ENCODE measurements around the gene NAP1L3.
A peak's percentile ranks its signal among the peaks of the same experiment; 100 is the strongest.

Gene NAP1L3
- total RNA-seq, result 6.1 to 18.0 (median 7.2) reads per million in 3 donors

- DNase-seq, result peak; percentile 16 to 41 (median 21)
- H3K27me3 ChIP-seq (replicated peaks; ENCODE audit: control insufficient read depth, insufficient read depth, low read length, poor library complexity, severe bottlenecking), result no peaks in the 10 kb centered on the region
- H3K27ac ChIP-seq (ENCODE audit: insufficient read depth, low read length, poor library complexity, severe bottlenecking), result peak within 1 kb of the TSS; percentile 66
- H3K4me1 ChIP-seq (ENCODE audit: control insufficient read depth, insufficient read depth, low read length, poor library complexity, severe bottlenecking), result no peaks in the 10 kb centered on the region
- no peaks in the 10 kb centered on the region for H3K36me3 ChIP-seq (ENCODE audit: control insufficient read depth, insufficient read depth, low read length)
- peak within 1 kb of the TSS; percentile 54 for H3K4me3 ChIP-seq (ENCODE audit: insufficient read depth, low read depth, low read length, poor library complexity, severe bottlenecking)
- no peaks in the 10 kb centered on the region for H3K9me3 ChIP-seq (ENCODE audit: control insufficient read depth, low read length)
These were observed at the start of gene NAP1L3 for GRCh38 chrX:93673056-93673868. Gene NAP1L3, minus strand, starts transcription at chrX:93673578. Its CDS starts 274 bp downstream, at chrX:93673304.

- H3K27ac ChIP-seq (ENCODE audit: insufficient read depth, low read length, poor library complexity, severe bottlenecking), result no peak overlapping the region
- no peaks in the 10 kb centered on the region for H3K27me3 ChIP-seq (replicated peaks; ENCODE audit: control insufficient read depth, insufficient read depth, low read length, poor library complexity, severe bottlenecking)
- H3K9me3 ChIP-seq (ENCODE audit: control insufficient read depth, low read length), result no peaks in the 10 kb centered on the region
- no peak for DNase-seq
- no peaks in the 10 kb centered on the region for H3K36me3 ChIP-seq (ENCODE audit: control insufficient read depth, insufficient read depth, low read length)
- H3K4me1 ChIP-seq (ENCODE audit: control insufficient read depth, insufficient read depth, low read length, poor library complexity, severe bottlenecking), result no peaks in the 10 kb centered on the region
- no peak overlapping the region for H3K4me3 ChIP-seq (ENCODE audit: insufficient read depth, low read depth, low read length, poor library complexity, severe bottlenecking)
These were observed 37.7 kb upstream of the NAP1L3 start for GRCh38 chrX:93711076-93711475.

DNA sequence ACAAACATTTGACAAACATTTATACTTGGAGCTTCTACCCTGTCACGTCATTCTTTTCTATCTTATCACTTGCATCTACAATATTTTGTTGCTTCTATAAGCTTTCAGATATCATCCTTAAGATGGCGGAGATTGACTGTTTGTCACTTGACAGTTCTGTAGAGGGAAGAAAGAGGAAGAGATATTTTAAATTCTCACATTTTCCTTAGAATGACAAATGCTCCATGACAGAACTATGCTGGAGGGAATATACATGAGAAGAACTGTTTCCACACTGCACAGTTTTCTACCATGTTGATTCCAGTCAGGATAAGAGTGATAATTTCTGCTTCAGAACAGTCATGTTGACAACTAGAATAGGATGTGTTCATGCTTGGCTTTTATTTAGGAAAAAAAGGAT lies 30.3 kb upstream of the NAP1L3 start:
- H3K27me3 ChIP-seq (replicated peaks; ENCODE audit: control insufficient read depth, insufficient read depth, low read length, poor library complexity, severe bottlenecking), result no peaks in the 10 kb centered on the region
- H3K27ac ChIP-seq (ENCODE audit: insufficient read depth, low read length, poor library complexity, severe bottlenecking), result no peak overlapping the region
- no peaks in the 10 kb centered on the region for H3K36me3 ChIP-seq (ENCODE audit: control insufficient read depth, insufficient read depth, low read length)
- no peak overlapping the region for H3K4me3 ChIP-seq (ENCODE audit: insufficient read depth, low read depth, low read length, poor library complexity, severe bottlenecking)
- no peaks in the 10 kb centered on the region for H3K9me3 ChIP-seq (ENCODE audit: control insufficient read depth, low read length)
- no peak for DNase-seq
- H3K4me1 ChIP-seq (ENCODE audit: control insufficient read depth, insufficient read depth, low read length, poor library complexity, severe bottlenecking), result no peaks in the 10 kb centered on the region

DNA sequence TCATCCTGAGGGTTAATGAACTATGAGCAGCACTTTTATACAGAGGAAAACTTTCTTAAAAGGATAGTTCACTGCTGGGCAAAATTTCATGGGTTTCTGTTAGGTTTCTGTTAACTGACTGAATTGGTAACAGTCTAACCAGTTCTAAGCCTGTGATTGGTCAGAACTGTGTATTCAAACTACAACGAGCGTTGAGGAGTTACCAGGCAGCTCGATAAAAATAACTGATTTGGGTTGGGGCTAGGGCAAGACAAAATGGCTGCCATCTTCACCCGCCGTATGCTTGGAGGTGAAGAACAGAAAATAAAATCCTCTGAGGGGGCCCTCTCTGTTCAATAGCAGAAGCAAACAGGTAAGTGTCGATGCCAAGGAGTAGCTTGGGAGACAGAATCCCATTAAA lies 22.6 kb upstream of the NAP1L3 start:
- Histone ChIP-seq H3K4me1 (ENCODE audit: control insufficient read depth, insufficient read depth, low read length, poor library complexity, severe bottlenecking) (no peaks in the 10 kb centered on the region), H3K27me3 (replicated peaks; ENCODE audit: control insufficient read depth, insufficient read depth, low read length, poor library complexity, severe bottlenecking) (no peaks in the 10 kb centered on the region), H3K27ac (ENCODE audit: insufficient read depth, low read length, poor library complexity, severe bottlenecking) (no peak overlapping the region), H3K9me3 (ENCODE audit: control insufficient read depth, low read length) (no peaks in the 10 kb centered on the region), H3K4me3 (ENCODE audit: insufficient read depth, low read depth, low read length, poor library complexity, severe bottlenecking) (no peak overlapping the region), H3K36me3 (ENCODE audit: control insufficient read depth, insufficient read depth, low read length) (no peaks in the 10 kb centered on the region)
- DNase-seq, result no peak

DNA sequence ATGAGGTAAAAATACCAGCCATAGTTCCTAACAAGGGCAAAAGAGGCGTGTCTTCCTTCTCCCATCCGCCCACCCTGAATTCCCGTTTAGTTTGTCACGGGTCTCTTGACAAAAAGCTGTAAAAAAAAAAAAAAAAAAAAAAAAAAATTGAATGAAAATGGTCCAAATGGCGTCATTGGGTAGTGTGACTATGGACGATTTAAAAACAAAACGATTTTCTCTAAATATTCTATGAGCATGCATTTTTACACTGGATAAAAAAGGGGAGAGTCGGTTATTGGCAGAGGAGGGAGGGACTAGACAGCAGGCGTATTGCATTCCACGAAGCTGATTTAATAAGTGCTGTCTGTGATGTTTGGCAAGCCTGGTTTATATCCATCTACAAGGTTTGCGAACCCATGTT lies 492 bp upstream of the NAP1L3 start, which contains the start of gene FAM133A:
Gene FAM133A, plus strand, starts transcription at position 338 of the 403 bp plus-strand sequence. CDS start 35,214 bp downstream, outside the sequence.
- Histone ChIP-seq H3K4me3 (ENCODE audit: insufficient read depth, low read depth, low read length, poor library complexity, severe bottlenecking) (peak within 1 kb of the TSS; percentile 54), H3K9me3 (ENCODE audit: control insufficient read depth, low read length) (no peaks in the 10 kb centered on the region), H3K27ac (ENCODE audit: insufficient read depth, low read length, poor library complexity, severe bottlenecking) (peak within 1 kb of the TSS; percentile 66), H3K36me3 (ENCODE audit: control insufficient read depth, insufficient read depth, low read length) (no peaks in the 10 kb centered on the region), H3K4me1 (ENCODE audit: control insufficient read depth, insufficient read depth, low read length, poor library complexity, severe bottlenecking) (no peaks in the 10 kb centered on the region), H3K27me3 (replicated peaks; ENCODE audit: control insufficient read depth, insufficient read depth, low read length, poor library complexity, severe bottlenecking) (no peaks in the 10 kb centered on the region)
- DNase-seq, result no peak

- no peak overlapping the region for H3K4me3 ChIP-seq (ENCODE audit: insufficient read depth, low read depth, low read length, poor library complexity, severe bottlenecking)
- no peaks in the 10 kb centered on the region for H3K27me3 ChIP-seq (replicated peaks; ENCODE audit: control insufficient read depth, insufficient read depth, low read length, poor library complexity, severe bottlenecking)
- H3K36me3 ChIP-seq (ENCODE audit: control insufficient read depth, insufficient read depth, low read length), result no peaks in the 10 kb centered on the region
- H3K4me1 ChIP-seq (ENCODE audit: control insufficient read depth, insufficient read depth, low read length, poor library complexity, severe bottlenecking), result no peaks in the 10 kb centered on the region
- no peaks in the 10 kb centered on the region for H3K9me3 ChIP-seq (ENCODE audit: control insufficient read depth, low read length)
- DNase-seq, result no peak
- H3K27ac ChIP-seq (ENCODE audit: insufficient read depth, low read length, poor library complexity, severe bottlenecking), result no peak overlapping the region
These were observed 12.8 kb downstream of the NAP1L3 start for GRCh38 chrX:93660575-93660974.

DNA sequence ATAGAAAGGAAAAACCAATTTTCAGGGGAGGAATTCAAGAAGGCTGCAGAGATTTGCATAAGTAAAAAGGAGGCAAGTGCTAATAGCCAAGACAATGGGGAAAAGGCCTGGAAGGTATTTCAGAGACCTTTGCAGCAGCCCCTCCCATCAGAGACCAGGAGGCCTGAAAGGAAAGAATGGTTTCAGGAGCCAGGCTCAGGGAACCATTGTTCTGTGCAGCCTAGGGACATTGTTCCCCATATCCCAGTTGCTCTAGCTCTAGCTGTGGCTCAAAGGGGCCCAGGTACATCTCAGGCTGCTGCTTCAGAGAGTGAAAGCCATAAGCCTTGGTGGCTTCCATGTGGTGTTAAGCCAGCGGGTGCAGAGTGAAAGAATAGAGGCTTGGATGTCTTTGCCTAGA lies 24.0 kb downstream of the NAP1L3 start:
- Histone ChIP-seq H3K27ac (ENCODE audit: insufficient read depth, low read length, poor library complexity, severe bottlenecking) (no peak overlapping the region), H3K9me3 (ENCODE audit: control insufficient read depth, low read length) (no peaks in the 10 kb centered on the region), H3K36me3 (ENCODE audit: control insufficient read depth, insufficient read depth, low read length) (no peaks in the 10 kb centered on the region), H3K27me3 (replicated peaks; ENCODE audit: control insufficient read depth, insufficient read depth, low read length, poor library complexity, severe bottlenecking) (no peaks in the 10 kb centered on the region), H3K4me3 (ENCODE audit: insufficient read depth, low read depth, low read length, poor library complexity, severe bottlenecking) (no peak overlapping the region), H3K4me1 (ENCODE audit: control insufficient read depth, insufficient read depth, low read length, poor library complexity, severe bottlenecking) (no peaks in the 10 kb centered on the region)
- DNase-seq, result no peak

GRCh38 chrX:93637591-93637990 lies 35.8 kb downstream of the NAP1L3 start:
- Histone ChIP-seq H3K9me3 (ENCODE audit: control insufficient read depth, low read length) (no peaks in the 10 kb centered on the region), H3K36me3 (ENCODE audit: control insufficient read depth, insufficient read depth, low read length) (no peaks in the 10 kb centered on the region), H3K4me1 (ENCODE audit: control insufficient read depth, insufficient read depth, low read length, poor library complexity, severe bottlenecking) (no peaks in the 10 kb centered on the region), H3K27me3 (replicated peaks; ENCODE audit: control insufficient read depth, insufficient read depth, low read length, poor library complexity, severe bottlenecking) (no peaks in the 10 kb centered on the region), H3K27ac (ENCODE audit: insufficient read depth, low read length, poor library complexity, severe bottlenecking) (no peak overlapping the region), H3K4me3 (ENCODE audit: insufficient read depth, low read depth, low read length, poor library complexity, severe bottlenecking) (no peak overlapping the region)
- no peak for DNase-seq

Measured in effector memory CD4-positive, alpha-beta T cell (primary cell).